Stimulated activated CD4-positive, alpha-beta T cell treated with anti-CD3 and anti-CD28 coated beads, TNF-alpha, amount 100 ng/mL, for 48 hours (primary cell): ENCODE measurements around the gene LRRC59.
A peak's percentile ranks its signal among the peaks of the same experiment; 100 is the strongest.
"Not testable (repeated sequence)": the region's sequence is repeated elsewhere in the genome, so short reads cannot be mapped to it uniquely, and the experiment has no call there.

Experiments used
- DNase-seq, 3 donors: peaks; one replicate each; pipeline ENCODE4 v3.0.0-alpha.2; 2020; ENCODE audit warnings: low read depth in 3 of 3

The LRRC59 gene

DNA sequence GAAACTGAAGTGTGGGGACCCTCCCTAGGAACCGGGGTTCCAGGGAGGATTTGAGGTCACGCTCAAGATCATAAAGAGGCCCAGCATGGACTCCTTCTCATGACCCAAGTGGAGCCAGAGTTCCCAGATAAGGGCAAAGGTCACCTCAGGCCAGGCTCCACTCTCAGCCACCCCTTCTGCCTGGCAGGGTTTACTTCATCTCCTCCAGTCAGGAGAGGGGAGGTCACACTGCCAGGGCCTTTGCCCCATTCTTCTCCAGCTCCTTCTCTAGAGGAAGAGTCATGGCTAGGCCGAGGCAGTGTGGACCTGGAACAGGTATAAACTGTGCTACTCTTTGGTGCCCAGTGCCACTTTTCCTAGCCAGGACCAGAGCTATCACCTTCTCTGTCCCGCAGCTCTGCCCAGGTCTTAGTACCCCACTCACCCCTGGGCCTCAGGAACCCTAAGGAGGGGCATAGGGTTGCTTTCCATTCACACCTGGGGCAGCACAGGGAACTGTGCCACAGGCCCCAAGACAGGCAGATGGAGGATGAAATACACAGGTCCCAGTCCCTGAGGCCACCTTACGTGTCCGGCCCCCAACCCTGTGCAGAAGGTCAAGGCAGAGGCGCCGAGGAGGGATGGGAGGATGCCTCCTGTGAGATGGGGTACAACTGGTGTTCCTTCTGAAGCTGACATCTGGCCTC lies 27.8 kb upstream of the LRRC59 start:
- DNase-seq = no peak

DNA sequence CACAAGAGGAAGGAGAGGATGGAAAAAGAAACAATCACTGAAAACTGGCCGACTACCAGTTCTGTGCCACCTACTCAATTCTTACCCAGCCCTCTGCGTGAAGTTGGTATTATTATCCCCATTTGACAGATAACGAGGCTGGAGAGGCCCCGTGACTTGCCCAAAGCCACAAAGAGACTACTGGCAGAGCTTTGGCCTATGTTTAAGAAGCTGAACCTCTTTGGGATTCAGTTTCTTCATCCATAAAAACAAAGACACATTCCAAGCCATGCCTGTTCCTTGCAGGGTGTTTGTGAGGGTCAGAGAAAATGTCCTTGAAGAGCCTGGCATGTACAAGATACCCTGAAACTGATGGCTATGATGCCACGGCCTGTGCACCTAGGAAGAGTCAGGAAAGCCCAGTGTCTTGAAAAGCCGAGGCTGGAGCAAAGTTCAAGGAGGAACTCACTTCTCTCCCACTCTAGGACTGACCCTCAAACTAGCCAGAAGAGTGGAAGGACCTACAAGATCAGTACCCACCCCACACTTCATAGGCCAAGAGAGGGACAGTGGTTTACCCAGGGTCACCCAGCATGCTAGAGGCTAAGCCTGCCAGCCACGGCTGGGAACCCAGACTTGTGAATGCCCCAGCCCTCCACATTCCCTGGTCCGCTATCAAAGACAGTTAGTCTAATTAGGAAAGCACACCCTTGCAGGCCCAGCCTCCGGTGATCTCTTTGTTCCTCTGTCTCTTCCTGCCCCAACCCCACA lies 27.1 kb upstream of the LRRC59 start:
- no peak for DNase-seq

DNA sequence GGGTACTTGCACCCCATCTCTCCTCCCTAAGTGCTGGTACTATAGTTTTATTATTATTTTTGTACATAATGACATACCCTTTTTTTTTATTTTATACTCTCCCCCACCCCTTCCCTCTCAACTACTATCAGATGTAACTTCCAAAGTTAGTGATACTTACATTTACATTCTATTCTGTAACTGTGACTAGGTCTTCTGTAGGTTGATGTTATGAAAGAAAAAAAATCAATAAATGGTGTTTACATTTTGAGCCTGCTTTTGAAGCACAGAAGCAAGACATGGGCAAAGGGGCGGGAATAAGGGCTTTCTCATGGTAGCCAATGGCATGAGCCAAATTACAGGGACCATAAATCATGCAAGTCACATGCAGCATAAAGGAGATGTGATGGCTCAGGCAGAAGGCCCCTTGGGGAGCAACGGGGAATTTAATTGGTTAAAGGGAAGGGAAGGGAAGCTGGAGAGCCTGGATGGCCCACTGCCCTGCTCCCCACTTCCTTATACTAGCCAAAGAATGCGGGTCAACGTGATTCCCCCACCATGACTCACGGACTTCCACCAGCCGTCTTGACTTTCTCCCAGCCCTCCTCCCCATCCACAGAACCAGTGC lies 26.3 kb upstream of the LRRC59 start:
- no peak for DNase-seq

DNA sequence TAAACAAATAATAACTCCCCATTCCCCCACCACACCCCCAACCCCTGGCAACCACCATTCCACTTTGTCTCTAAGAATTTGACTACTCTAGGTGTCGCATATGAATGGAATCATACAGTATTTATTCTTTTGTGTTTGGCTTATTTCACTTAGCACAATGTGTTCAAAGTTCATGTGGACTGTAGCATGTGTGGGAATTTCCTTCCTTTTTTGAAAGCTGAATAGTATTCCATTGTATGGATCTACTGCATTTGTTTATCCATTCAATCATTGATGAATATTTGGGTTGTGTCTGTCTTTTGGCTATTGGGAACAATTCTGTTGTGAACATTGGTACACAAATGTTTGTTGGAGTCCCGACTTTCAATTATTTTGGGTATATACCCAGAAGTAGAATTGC lies 25.4 kb upstream of the LRRC59 start:
- DNase-seq = no peak

DNA sequence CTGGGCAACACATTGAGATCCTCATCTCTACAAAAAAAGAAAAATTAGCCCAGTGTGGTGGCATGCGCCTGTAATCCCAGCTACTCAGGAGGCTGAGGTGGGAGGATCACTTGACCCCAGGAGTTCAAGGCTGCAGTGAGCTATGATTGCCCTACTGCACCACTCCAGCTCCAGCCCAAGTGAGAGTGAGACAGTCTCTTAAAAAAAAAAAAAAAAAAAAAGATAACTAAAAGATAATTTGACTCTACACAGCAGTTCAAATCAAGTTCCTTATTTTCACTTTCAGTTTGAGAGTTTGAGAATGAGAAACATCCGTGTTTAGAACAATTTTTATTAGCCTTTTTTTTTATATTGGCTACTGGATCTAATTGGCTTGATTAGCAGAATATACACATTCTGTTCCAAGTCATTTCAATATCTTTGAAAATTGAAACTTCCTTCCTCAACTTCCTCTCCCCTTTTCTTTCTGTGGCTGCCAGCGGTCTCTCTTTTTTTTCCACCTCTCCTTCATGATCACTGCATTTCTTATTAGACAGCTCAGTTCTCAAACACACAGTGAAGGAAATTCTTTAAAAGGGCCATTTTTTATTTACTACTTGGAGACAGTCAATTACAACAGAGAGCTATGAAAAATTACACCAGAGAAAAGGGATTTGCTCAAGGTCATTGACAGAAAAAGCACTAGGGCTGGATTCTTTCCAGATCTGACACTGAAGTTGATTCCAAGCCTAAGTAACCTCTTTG lies 24.2 kb upstream of the LRRC59 start:
- DNase-seq = no peak

DNA sequence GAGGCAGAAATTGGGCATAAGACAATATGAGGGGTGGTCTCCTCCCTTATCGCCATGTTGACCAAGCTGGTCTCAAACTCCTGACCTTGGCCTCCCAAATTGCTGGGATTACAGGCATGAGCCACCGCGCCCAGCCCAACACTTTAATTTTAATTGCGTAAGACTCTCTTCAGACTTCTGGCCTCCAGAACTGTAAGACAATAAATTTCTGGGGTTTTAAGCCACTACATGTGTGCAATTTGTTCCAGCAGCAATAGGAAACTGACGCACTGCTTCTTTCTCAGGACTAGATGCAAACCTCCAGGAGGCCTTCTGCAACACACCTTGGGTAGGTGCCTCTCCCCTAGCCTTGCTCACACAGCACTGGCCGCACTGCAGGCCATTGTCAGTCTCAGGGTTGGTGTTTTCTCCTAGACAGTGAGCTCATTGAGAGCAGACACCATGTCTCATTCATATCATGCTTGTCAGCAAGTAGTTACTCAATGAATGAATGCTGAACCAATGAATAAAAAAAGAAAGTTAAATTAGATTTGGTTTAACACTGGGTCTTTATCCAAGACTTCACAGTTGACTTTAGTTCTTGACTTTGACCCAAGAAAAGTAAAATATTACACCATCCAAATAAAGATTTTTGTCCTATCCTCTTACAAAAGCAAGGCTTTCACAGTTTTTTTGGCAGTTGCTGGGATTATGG lies 23.2 kb upstream of the LRRC59 start:
- DNase-seq = no peak

DNA sequence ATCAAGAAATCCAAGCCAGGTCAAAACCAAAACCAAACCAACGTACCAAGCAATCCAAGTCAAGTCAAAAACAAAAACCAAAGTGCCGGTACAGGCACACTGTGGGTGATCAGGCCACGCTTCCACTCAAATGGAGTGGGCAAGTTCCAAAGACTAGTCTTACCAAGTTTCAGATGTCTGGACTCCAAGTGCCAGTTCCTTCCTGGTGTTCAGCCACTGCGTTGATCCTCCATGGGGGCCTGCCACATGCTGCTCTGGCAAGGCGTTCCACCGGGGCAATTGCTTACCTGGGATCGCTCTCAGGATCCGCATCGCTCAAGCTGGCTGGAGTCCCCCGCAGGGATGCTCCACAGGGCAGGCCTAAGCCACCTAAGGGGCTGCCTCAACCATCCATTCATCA lies 22.3 kb upstream of the LRRC59 start:
- DNase-seq = not testable (repeated sequence)

DNA sequence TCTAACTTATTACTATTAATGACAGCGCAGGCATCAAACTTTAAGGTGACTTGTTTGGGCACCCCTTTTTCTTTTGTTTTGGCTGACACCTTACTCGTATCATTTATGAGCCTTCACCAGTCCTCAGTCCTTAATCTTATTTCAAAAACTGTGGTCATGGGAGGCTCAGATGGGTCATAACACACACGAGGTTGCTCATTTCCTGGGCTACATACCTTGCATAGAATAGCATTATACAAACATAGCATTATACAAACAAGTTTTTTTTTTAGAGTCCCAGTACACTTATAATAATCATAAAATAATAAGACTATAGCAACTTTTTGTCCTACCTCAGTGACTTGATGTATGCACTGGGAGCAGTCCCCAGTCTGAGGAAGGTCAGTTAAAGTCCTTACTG lies 17.5 kb upstream of the LRRC59 start:
- DNase-seq = no peak

DNA sequence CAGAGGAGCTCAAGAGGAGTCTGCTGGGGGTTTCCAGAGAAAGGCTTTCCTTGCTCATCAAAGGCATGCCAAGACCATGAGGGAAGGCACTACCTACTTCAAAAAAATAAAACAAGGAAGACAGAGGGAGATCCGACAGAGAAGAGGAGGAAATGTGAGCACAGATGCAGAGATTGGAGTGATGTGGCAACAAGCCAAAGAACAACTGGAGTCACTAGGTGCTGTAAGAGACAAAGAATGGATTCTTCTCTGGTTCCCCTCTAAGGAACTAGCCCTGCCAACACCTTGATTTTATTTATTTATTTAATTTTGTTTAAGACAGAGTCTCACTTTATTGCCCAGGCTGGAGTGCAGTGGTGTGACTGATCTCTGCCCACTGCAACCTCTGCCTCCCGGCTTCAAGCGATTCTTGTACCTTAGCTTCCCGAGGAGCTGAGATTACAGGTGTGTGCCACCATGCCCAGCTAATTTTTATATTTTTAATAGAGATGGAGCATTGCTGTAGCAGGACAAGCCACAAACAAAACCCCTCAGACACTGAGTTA lies 14.9 kb upstream of the LRRC59 start:
- DNase-seq = no peak

DNA sequence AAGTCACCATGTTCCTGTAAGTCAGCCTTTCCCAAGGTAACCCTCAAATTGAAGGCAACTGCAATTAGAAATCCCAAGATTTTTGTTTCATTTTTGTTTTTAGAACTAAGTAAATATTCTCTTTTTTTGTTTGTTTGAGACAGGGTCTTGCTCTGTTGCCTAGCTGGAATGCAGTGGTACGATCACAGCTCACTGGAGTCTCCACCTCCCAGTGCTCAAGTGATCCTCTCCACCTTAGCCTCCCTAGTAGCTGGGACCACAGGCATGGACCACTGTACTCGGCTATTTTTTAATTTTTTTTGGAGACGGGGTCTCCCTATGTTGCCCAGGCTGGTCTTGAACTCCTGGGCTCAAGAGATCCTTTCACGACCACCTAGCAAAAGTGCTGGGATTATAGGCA lies 10.6 kb upstream of the LRRC59 start:
- DNase-seq = no peak

DNA sequence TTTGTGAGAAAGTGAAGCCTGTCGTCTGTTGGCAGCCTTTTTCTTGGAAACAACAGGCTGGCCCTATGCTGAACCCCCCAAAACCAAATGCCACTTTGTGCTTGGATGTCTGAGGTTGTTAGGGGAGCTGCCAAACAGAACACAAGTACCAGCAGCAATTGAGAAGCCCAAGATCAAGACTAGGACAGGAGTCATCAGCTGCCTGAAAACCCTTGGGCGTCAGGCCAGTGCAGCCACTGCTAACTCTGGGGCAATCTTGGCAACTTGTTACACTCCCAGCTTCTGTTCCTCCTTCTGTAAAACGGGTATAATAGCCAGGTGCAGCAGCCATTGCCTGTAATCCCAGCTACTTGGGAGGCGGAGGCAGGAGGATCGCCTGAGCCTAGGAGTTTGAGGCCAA lies 9.3 kb upstream of the LRRC59 start:
- no peak for DNase-seq

DNA sequence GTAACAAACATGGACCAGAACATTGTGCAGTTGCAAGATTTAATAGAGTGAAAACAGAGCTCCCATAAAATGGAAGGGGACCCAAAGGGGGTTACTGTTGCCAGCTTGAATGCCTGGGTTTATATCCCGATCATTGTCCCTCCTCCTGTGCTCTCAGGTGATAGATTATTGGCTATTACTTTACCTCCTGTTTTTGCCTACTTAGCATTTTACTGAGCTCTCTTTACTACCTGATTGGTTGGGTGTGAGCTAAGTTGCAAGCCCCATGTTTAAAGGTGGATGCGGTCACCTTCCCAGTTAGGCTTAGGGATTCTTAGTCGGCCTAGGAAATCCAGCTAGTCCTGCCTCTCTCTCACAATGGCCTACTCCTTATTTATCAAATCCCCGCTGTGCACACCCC lies 8.0 kb upstream of the LRRC59 start:
- DNase-seq = not testable (repeated sequence)

DNA sequence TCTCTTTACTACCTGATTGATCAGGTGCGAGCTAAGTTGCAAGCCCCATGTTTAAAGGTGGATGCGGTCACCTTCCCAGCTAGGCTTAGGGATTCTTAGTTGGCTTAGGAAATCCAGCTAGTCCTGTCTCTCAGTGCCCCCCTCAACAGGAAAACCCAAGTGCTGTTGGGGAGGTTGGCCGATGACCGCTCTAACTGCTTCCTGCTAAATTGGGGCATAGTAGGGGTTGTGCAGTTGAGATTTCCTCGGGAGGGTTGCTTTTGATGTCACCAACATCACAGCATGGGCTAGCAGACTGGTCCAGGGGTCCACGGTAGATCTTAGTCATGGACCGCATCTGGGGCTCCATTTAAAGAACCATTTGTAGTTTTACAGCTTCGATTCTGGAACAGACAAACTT lies 2.3 kb upstream of the LRRC59 start:
- DNase-seq = not testable (repeated sequence)

DNA sequence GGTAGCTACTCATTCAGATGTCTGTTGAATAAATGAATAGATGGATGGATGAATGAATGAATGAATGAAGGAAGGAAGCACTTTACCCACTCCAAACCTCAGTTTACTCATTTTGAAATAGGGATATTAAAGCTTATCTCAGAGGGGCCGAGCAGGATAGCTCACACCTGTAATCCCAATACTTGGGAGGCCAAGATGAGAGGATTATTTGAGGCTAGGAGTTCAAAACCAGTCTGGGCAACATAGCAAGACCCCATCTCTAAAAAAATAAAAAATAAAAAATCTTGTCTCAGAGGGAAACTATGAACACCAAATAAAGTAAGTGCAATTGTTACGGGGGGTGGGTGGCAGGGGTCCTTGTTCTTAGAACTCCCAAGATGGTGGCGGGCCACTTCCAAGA lies 1.3 kb upstream of the LRRC59 start:
- DNase-seq = not testable (repeated sequence)

DNA sequence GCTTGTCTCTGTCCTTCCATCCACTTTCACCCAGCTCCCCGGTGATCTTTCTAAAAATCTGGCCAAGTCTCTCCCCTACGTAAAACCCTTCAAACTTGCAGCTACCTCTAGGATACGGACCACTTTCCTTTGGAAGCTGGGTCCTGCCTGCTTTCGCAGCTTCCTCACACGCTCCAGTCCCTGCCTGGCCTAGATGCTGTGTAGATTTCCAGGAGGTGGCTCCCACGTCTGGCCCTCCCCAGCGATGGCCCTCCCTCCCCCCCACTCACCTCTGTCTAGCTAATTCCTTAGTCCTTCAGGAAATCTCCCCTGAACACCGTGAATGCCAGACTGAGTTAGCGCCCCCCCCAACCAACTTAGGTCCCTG lies 579 bp upstream of the LRRC59 start:
- no peak for DNase-seq

DNA sequence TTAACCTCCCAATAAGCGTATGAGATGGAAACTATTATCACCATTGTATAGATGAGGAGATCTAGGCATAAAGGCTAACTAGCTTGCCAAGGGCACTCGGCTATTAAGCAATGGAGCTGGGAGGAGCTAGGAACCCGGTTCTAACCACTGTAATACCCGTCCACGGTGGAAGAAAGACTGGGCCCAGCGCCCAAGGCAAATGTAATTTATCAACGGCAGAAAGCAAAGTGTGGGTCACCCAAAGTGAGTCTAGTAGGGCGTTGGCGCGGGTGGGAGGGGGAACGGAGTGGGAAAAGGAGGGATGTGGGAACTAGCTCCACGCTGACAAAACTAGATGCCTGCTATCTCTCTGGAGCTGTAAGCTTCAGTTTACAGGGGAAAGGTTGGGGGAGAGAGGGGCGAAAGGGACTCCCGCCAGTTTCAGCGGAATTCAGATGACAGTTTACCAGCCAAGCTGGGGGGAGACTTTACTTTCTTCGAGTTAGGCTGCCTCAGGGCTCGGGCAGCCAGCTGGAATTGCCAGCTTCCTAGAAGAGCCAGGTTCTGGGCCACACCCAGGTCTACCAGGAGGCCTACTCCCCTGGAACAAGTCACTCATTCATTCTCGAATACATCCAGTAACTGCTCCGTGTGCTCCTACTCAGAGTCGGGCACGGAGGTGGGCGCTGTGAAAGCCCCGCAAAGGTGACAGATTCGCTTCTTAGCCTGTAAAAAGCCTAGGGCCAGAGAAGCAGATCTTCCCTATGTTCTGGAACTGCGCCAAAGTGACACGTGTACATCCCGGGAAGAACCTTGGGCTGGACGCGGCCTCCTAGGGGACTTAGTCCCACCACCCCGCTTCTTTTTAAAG lies 837 bp downstream of the LRRC59 start:
- DNase-seq = peak in 1 of 3 donors; percentile 11

DNA sequence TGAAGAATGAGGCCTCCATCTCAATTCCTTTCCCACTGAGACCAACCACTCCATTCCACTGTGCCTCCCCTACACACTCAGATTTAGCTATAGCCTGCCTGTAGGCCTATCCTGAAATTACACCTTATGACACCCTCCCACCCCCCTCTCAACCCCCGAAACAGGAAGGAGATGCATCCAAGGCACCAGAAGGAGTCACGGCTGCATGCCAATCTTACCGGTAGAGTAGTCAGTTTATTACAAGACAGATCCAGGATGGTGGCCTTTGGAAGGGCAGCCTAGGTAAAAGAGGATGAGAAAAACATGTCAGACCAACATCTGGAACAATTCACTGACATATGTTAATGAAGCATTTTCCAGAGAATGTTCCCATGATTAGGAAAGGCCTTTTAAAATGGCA lies 2.6 kb downstream of the LRRC59 start:
- no peak for DNase-seq

DNA sequence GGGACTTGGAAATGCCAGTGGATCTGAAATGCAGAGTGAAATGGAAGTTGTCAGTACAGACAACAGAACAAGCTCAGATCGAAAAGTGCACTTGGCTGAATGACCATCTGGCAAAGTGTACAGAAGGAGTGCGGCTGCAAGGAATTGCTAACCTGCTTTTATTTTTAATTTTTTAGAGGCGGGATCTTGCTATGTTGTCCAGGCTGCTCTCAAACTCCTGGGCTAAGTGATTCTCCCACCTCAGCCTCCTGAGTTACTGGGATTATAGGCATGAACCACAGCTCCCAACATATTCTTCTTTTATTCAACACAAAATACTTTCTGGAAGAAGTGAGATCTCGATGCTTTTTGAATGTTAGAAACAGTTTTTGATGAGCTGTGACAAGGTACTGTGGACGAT lies 3.6 kb downstream of the LRRC59 start:
- no peak for DNase-seq

DNA sequence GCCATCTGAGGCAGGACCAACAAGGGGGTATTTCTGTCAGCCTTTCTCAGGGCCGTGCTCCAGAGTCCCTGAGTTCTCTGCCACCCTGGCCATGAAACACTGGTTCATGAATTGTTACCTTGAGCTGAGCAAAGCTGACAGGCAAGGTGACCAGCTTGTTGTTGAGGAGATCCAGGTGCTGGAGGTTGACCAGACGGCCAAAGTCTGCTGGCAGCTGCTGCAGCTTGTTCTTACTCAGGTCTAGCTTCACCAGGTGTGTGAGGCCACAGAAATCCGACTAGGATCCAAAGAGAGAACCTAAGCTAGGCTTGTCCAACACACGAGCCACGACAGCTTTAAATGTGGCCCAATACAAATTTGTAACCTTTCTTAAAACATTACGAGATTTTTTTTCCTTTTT lies 4.7 kb downstream of the LRRC59 start:
- DNase-seq = no peak

DNA sequence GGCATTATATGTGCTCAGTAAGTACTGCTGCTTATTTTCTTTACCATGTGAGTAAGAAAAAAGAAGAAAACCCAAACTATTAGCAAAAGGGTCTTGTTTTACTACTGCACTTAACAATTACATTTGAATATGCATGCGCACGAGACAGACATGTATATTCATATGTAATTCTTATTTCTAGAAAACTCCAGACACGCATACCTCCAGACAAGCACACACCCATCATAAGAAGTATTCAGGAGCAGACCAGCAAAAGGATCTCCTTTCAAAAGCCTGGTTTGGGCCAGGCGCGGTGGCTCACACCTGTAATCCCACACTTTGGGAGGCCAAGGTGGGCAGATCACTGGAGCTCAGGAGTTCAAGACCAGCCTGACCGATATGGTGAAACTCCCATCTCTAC lies 7.8 kb downstream of the LRRC59 start:
- no peak for DNase-seq

DNA sequence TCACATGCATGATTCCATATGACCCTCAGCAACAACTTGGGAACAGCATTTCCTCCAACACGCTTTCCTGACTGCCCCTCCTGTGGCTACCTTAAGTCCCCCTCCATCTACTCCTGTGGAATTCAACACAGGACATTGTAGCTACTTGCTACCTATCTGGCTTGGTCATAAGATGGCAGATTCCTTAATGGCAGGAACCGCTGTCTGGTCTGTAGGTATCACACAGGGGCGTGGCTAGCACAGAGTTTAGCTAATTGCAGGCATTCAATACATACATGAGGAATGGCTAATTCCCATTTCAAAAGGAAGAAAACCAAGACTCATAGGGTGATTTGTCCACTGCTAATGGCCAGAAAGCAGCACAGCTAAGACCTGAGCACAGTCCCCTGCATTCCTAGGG lies 8.6 kb downstream of the LRRC59 start:
- DNase-seq = no peak
